GM21717 (cell line): ENCODE results near the gene PTPRN2.

Experiments
- ATAC-seq: cut with Tn5 transposase; IDR thresholded peaks from one replicate; pipeline ENCODE4 v1.9.1; 2021; ENCODE audit warnings: mild to moderate bottlenecking, moderate library complexity; ENCODE audit not compliant: unreplicated experiment

The PTPRN2 gene

DNA sequence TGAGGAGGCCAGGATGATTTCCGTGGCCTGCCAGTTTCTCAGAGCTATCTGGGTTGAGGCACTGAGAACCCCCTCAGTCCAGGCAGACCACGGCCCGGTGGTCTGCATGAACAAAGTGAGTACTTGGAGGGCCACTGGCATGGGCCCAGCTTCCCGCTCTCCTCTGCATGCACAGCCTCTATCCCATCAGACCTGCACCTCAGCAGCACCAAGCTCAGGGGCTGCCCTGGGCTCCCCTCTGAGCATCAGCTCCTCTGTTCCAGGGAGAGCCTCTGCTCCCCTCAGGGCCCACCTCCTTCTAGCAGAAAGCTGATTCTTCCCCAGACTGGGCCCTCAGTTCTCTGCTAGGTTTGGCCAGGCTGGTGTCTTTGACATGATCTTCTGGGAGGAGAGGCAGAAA lies 780.9 kb downstream of the PTPRN2 start:
- no peak for ATAC-seq

- ATAC-seq: no peak
Measured at GRCh38 chr7:157805713-157806112, 781.9 kb downstream of the PTPRN2 start.

GRCh38 chr7:157803906-157804305 lies 783.7 kb downstream of the PTPRN2 start:
- no peak for ATAC-seq

GRCh38 chr7:157801971-157802675 lies 785.5 kb downstream of the PTPRN2 start:
- ATAC-seq: no peak

DNA sequence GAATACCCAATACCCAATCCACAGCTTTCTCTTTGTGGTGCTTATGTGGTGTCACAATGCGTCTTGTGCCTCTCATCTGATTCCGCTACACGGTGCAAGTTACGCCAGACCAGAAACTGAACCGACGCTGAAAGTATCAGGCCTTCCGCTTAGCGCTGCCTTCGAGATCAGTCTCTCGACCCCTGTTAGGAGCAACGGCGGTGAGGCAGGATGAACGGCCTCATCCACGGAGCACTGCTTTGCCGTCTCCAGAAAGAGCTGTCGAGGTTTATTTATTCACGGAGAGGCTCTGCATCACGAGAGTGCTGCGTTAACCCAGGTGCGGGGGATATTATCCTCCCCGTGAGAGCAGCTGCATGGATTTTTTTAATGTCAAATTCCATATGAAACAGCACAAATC lies 786.5 kb downstream of the PTPRN2 start:
- no peak for ATAC-seq

- ATAC-seq: no peak
Measured at GRCh38 chr7:157800281-157800680, 787.3 kb downstream of the PTPRN2 start.

- no peak for ATAC-seq
Measured at GRCh38 chr7:157799076-157799685, 788.4 kb downstream of the PTPRN2 start.

DNA sequence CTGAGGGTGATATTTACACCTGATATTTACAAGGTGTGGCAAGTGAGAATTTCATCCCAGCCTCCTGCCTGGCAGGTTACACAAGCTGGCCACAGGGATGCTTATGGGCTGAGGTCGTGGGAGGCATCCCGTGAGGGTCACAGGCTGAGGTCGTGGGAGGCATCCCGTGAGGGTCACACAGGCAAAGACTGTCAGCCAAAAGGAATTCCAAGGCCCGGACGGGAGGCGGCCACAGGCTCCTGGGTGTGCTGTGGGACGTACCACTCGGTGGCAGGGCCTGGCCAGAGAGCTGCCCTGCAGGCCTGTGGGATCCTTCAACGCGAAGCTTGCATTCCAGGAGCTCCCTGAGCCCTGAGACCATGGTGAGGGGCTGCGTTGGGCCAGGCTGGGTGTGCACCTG lies 790.3 kb downstream of the PTPRN2 start:
- ATAC-seq: no peak

- ATAC-seq: no peak
Measured at GRCh38 chr7:157796846-157797245, 790.8 kb downstream of the PTPRN2 start.

GRCh38 chr7:157795643-157796042 lies 792.0 kb downstream of the PTPRN2 start:
- ATAC-seq: no peak

DNA sequence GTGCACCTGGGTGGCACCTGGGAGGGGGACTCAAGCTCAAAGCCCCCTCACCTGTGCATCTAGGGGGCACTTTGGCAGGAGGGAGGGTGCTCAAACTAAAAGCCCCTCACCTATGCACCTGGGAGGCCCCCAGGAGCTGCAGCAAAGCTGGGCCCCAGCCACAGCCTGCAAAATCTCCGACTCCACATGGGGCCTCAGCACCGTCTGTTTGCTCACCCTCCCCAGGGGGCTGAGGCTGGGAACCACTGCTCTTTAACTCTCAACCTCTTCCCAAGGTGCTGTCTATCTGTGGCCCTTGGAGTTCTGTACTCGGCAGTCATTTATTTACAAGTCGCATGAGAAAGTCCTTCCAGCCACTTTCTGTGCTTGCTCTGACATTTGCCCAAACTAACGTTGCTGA lies 792.4 kb downstream of the PTPRN2 start:
- ATAC-seq: no peak

- ATAC-seq: no peak
Measured at GRCh38 chr7:157794746-157795065, 792.9 kb downstream of the PTPRN2 start.

- ATAC-seq: no peak
Measured at GRCh38 chr7:157793973-157794745, 793.5 kb downstream of the PTPRN2 start.

GRCh38 chr7:157793087-157793353 lies 794.6 kb downstream of the PTPRN2 start:
- no peak for ATAC-seq

DNA sequence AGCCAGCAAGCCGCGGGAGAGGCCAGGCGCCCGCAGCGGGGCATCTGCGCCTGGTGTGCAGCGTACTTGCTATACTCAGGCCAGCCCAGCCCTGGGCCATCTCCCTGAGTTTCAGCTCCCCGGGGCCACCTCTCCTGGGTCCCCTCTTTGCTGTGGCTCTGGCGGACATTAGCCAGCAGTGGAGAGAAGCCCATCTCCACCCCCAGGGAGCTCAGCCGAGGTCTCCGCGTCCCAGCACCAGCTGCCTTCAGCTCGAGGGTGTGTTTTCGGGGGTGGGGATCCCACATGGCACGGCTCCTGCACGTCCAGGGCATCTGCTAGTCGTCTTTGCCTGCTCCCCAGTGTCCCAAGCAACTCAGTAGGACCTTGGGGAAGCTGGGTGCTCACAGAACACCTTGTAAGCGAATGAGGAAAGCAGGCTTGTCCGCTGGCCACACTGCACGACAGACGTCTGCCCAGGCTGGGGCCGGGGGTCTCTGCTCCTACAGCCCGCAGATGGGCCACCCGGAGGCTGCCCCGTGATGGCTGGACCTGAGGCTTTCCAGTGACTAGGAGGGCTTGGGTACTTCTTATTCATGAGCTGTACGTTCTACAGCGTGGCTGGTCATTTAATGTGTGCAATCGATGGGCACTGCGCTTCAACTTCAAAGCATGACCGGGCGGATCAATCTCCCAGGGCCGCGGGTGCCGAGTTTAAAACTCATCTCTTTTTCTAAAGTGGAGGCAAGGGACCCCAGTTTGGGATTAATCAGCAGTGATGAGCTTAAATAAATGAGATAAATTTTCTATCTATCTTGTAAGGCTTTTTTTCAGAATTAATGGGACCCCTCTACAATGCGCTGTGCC lies 795.2 kb downstream of the PTPRN2 start:
- no peak for ATAC-seq

DNA sequence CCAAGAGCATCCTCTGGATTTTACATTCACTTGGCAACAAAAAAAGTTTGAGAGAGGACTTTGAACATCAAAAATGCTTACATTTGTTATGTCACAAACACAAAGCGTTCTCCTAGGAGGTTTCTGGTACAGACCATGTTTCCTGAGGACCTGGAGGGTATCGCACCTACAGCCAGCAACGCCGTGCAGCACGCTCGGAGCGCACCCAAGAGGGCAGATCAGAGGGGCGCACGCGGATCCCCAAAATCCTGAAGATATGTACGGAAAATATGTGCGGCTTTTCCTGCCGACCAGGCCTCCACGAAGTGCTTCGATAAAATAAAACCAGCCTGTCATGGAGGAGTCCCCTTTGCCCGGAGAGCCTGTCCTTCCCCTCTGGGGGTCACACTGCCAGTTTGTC lies 796.0 kb downstream of the PTPRN2 start:
- ATAC-seq: no peak

DNA sequence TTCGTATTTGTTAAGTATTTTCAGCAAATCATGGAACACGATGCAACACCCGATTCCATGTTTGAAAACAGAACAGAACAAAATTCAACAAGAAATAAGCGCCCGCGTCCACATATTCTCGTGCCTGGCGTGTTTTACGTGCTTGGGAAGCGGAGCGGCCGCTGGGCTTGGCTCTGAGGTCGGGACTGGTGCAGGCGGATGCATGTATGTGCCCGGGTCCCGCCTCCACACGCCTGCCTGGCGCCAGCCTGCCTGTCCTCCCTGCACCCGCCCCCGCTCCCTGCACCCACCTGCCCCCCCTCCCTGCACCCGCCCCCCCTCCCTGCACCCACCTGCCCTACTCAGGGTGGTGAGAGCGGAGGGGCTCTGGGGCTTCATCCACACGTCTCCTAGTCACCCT lies 796.4 kb downstream of the PTPRN2 start:
- no peak for ATAC-seq

DNA sequence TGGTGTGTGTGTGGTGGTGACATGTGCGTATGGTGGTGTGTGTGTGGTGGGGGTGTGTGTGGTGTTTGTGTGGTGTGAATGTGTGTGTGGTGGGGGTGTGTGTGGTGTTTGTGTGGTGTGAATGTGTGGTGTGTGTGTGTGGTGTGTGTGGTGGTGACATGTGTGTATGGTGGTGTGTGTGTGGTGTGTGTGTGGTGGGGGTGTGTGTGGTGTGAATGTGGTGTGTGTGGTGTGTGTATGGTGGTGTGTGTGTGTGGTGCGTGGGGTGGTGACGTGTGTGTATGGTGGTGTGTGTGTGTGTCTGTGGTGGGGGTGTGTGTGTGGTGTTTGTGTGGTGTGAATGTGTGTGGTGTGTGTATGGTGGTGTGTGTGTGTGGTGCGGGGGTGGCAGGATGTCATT lies 797.7 kb downstream of the PTPRN2 start:
- no peak for ATAC-seq

GRCh38 chr7:157789094-157789493 lies 798.5 kb downstream of the PTPRN2 start:
- no peak for ATAC-seq

DNA sequence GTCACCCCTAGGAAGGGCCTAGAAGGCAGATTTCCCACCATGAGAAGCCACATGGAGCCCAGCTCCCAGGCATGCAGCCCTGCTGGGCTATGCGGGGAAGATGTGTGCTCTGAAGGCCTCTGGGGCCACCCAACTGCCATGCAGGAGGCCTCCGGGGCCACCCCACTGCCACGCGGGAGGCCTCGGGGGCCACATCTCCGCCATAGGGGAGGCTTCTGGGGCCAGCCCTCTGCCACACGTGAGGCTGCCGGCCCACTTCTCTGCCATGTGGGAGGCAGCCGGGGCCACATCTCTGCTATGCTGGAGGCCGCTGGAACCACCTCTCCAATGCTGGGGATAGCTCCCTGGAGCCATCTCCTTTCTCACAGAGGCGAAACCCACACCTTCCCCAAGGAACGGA lies 799.0 kb downstream of the PTPRN2 start:
- no peak for ATAC-seq

DNA sequence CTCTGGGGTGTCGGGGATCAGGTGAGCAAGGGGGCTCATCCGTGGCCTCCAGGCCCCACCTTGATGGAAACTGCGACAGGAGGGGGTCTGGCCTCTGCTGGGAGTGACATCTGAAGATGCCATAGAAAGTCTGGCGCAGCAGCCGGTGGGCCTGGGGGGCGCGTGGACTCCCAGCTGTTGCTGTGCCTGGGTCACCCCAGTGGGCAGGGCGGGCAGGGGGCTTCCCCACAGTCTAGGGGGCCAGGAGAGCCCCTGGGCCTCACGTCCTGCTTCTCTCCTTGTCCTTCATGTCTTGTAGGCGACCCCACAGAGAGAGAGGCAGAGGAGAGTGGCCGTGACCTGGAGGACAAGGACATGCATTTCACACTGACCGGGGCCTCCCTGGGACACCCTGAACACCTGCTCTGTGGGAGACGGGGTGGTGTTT lies 800.3 kb downstream of the PTPRN2 start:
- ATAC-seq: no peak
